T-helper 17 cell (primary cell): ENCODE results near the gene AKAP7. TPM values are rescaled to one million over a fixed set of nuclear protein-coding genes. Genes with fewer than 3 reads are reported as not detected.
"Not testable (repeated sequence)": the region's sequence is repeated elsewhere in the genome, so short reads cannot be mapped to it uniquely, and the experiment has no call there.

Experiments used
- ATAC-seq: fragments of 150-1000 bp; cut with Tn5 transposase; 2 replicates; pipeline ENCODE4 v1.10.0; 2021; ENCODE audit warnings: mild to moderate bottlenecking, moderate library complexity
- DNase-seq, 3 donors: peaks; one replicate each; pipeline versions ENCODE4 v3.0.0 to v3.0.0-alpha.2; 2020 to 2021
- H3K9me3 ChIP-seq: one replicate; pipeline ENCODE4 v1.7.0; 2013; ENCODE audit warnings: low read length, mild to moderate bottlenecking; ENCODE audit not compliant: control insufficient read depth, poor library complexity, severe bottlenecking
- H3K27ac Mint-ChIP-seq: one replicate; pipeline ENCODE4 v1.8.0; 2022; ENCODE audit warnings: mild to moderate bottlenecking, moderate library complexity, mixed read lengths
- H3K27me3 Mint-ChIP-seq: one replicate; pipeline ENCODE4 v1.8.0; 2022; ENCODE audit warnings: mixed read lengths
- H3K36me3 Mint-ChIP-seq: one replicate; pipeline ENCODE4 v1.8.0; 2022; ENCODE audit warnings: low read depth, mixed read lengths
- H3K4me1 Mint-ChIP-seq: one replicate; pipeline ENCODE4 v1.8.0; 2022; ENCODE audit warnings: mild to moderate bottlenecking, mixed read lengths
- H3K4me3 Mint-ChIP-seq: one replicate; pipeline ENCODE4 v1.8.0; 2022; ENCODE audit warnings: mild to moderate bottlenecking, moderate library complexity, mixed read lengths
- total RNA-seq, 4 donors: library from RNA in 2 of 4; stranded (reverse) in 2 of 4; gene quantifications; one replicate each; pipeline ENCODE4 v1.2.3 and lab custom pipeline; 2022 to 2026

AKAP7 gene
- 10 to 100 TPM in 1 of 2 donors, 1 to 10 TPM in 1; 3.9 to 11.6 TPM for total RNA-seq
- 5.4 to 12.0 reads per million in 2 donors for total RNA-seq (lab: John Stamatoyannopoulos, UW)

DNA sequence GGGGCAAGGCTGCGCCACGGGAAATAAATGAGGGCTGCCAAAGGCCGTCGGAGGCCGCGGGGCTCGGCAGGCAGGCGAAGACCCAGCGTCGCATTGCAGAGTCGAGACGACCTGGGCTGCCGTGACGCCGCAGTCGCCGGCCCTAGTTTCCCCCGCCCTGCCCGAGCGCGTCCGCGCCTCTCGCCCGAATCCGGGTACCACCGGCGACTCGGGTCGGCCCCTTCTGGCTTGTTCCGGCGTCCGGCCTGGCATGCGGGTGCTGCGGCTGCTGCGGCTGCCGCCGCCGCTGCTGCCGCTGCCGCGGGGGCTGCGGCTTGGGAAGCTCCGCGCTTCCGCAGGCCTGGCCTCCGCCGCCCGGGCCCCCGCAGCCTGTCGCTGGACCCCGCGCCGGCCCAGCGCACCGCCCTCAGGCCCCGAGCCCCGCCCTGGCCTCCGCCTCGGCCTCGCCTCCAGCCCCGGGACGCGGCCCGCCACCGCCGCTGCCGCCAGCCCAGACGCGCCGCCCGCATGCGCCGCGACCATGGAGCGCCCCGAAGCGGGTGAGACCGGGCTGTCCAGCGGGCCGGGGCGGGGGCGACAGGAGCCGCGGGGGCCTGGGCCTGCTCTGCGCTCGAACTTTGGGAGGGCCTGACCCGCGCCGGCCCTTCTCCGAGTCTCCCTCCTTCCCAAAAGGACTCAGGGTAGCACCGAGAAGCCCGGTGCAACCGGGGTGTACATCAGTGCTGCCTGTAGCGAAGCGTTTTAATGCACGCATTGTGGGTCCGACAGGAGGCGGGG lies at the start of gene AKAP7:
Gene AKAP7 (plus strand): TSS at position 224 of the 777 bp plus-strand sequence. CDS start 297 bp downstream, at position 521.
- H3K9me3 ChIP-seq, result no peaks in the 10 kb centered on the region
- H3K4me1 Mint-ChIP-seq, result peaks cover 11% of the 10 kb centered on the region
- peaks cover 3% of the 10 kb centered on the region for H3K36me3 Mint-ChIP-seq
- H3K4me3 Mint-ChIP-seq, result peak within 1 kb of the TSS; percentile 98
- peak; percentile 76 for ATAC-seq
- peak within 1 kb of the TSS; percentile 93 for H3K27ac Mint-ChIP-seq
- H3K27me3 Mint-ChIP-seq, result no peaks in the 10 kb centered on the region
- DNase-seq, result peak; percentile 17 to 25 (median 21)

DNA sequence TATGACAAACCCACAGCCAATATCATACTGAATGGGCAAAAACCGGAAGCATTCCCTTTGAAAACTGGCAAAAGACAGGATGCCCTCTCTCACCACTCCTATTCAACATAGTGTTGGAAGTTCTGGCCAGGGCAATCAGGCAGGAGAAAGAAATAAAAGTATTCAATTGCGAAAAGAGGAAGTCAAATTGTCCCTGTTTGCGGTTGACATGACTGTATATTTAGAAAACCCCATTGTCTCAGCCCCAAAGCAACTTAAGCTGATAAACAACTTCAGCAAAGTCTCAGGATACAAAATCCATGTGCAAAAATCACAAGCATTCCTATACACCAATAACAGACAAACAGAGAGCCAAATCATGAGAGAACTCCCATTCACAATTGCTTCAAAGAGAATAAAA lies 44.9 kb upstream of the AKAP7 start:
- H3K36me3 Mint-ChIP-seq, H3K4me1 Mint-ChIP-seq, ATAC-seq, H3K9me3 ChIP-seq, H3K27me3 Mint-ChIP-seq, DNase-seq, H3K27ac Mint-ChIP-seq, H3K4me3 Mint-ChIP-seq: not testable (repeated sequence)

DNA sequence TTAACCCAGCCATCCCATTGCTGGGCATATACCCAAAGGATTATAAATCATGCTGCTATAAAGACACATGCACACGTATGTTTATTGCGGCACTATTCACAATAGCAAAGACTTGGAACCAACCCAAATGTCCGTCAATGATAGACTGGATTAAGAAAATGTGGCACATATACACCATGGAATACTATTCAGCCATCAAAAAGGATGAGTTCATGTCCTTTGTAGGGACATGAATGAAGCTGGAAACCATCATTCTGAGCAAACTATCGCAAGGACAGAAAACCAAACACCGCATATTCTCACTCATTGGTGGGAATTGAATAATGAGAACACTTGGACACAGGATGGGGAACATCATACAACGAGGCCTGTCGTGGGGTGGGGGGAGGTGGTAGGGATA lies 43.3 kb upstream of the AKAP7 start:
- not testable (repeated sequence) for DNase-seq, H3K4me1 Mint-ChIP-seq, H3K9me3 ChIP-seq, H3K36me3 Mint-ChIP-seq, H3K27ac Mint-ChIP-seq, H3K4me3 Mint-ChIP-seq, ATAC-seq, H3K27me3 Mint-ChIP-seq

DNA sequence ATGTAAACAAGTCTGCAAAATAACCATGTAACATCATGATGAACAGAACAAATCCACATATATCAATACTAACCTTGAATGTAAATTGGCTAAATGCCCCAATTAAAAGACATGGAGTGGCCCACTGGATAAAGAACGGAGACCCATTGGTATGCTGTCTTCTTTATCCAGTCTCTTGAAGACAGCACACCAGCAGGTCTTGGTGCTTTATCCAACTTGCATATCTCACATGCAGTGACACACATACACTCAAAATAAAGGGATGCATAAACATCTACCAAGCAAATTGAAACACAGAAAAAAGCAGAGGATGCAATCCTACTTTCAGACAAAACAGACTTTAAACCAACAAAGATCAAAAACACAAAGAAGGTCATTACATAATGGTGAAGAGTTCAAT lies 41.9 kb upstream of the AKAP7 start:
- H3K36me3 Mint-ChIP-seq, result no peaks in the 10 kb centered on the region
- DNase-seq (no peak), ATAC-seq (no peak)
- H3K4me3 Mint-ChIP-seq, result no peak overlapping the region
- H3K27ac Mint-ChIP-seq, result no peak overlapping the region
- no peaks in the 10 kb centered on the region for H3K4me1 Mint-ChIP-seq
- no peaks in the 10 kb centered on the region for H3K9me3 ChIP-seq
- H3K27me3 Mint-ChIP-seq, result no peaks in the 10 kb centered on the region

DNA sequence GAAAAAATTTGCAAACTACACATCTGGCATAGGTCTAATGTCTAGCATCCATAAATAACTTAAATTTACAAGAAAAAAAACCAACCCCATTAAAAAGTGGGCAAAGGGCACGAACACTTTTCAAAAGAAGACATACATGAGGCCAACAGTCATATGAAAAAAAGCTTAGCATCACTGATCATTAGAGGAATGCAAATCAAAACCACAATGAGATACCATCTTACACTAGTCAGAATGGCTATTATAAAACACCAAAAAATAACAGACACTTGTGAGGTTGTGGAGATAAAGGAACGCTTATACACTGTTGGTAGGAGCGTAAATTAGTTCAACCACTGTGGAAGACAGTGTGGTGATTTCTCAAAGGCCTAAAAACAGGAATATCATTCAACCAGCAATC lies 38.5 kb upstream of the AKAP7 start:
- no peaks in the 10 kb centered on the region for H3K36me3 Mint-ChIP-seq
- no peak for DNase-seq
- H3K27me3 Mint-ChIP-seq, result no peaks in the 10 kb centered on the region
- ATAC-seq, result no peak
- H3K4me3 Mint-ChIP-seq, result no peak overlapping the region
- H3K4me1 Mint-ChIP-seq, result no peaks in the 10 kb centered on the region
- no peak overlapping the region for H3K27ac Mint-ChIP-seq
- no peaks in the 10 kb centered on the region for H3K9me3 ChIP-seq

DNA sequence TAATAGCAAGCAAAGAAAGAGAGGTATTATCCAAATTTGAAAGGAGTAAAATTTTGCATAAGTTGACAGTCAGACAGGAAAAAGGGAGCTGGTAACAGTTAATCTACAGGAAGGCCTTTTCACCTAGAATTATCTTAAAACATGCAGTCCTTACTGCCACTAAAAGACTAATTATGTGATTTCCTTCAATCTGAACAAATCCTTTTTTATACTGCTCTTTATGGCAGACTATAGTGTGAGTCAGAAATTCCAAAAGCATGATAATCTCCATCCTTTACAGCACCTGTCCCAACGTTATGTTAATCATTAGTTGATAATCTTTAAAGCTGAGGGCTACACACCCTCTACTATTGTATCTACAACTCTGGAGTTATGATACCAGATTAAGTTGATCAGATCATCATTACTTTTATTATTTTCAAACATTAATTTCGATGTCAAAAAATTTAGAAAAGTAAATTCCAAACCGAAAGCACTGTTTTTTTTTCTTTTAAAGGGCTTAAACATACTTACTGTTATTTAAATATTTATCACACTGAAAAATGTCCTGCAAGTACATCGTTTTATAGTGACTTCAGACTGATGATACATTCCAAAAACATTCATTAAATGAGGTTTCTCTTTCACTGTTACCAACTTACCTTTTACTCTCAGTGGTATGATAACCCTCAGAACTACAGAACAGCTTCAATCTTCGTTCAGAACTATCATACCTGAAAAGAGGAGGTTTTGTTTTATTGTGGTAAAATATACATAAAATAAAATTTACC lies 33.2 kb upstream of the AKAP7 start:
- no peak for DNase-seq
- H3K27ac Mint-ChIP-seq, result no peak overlapping the region
- no peak overlapping the region for H3K4me3 Mint-ChIP-seq
- H3K27me3 Mint-ChIP-seq, result peaks cover 4% of the 10 kb centered on the region
- H3K36me3 Mint-ChIP-seq, result no peaks in the 10 kb centered on the region
- ATAC-seq, result no peak
- H3K4me1 Mint-ChIP-seq, result no peaks in the 10 kb centered on the region
- H3K9me3 ChIP-seq, result no peaks in the 10 kb centered on the region

DNA sequence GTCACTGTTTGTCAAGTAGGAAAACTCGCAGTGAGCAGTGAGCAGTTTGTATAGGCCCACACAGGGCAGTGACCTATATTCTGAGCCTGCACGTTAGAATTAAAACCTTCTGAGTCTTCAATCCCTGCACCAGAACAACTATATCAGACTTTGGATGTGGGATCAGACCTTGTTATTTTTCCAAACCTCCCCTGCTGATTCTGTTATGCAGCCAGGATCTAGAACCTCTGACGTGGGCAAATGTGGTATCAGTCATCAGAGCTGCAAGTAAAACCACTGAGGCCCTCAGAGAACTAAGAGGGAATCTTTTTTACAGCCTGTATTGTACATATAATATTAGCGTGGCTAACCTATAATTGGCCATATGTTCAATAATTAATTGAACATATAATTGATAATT lies 32.0 kb upstream of the AKAP7 start:
- no peak for ATAC-seq
- H3K27ac Mint-ChIP-seq, result no peak overlapping the region
- H3K4me3 Mint-ChIP-seq, result no peak overlapping the region
- H3K4me1 Mint-ChIP-seq, result no peaks in the 10 kb centered on the region
- no peak for DNase-seq
- peaks cover 10% of the 10 kb centered on the region for H3K27me3 Mint-ChIP-seq
- H3K36me3 Mint-ChIP-seq, result no peaks in the 10 kb centered on the region
- H3K9me3 ChIP-seq, result no peaks in the 10 kb centered on the region

DNA sequence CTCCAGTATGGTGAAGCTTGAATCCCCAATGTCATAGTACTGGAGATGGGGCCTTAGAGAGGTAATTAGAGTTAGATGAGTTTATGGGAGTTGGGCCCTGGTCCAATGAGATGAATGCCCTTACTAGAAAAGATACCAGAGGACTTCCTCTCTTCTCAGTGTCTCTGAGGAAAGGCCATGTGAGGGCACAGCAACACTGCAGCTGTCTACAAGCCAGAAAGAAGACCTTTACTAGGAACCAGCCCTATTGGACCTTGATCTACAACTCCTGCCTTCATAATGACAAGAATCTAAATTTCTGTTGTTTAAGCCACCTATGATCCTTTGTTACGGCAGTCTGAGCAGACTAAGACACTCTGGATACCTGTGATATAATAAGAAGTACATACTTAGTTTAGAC lies 31.4 kb upstream of the AKAP7 start:
- ATAC-seq (no peak), DNase-seq (no peak)
- no peaks in the 10 kb centered on the region for H3K4me1 Mint-ChIP-seq
- no peaks in the 10 kb centered on the region for H3K36me3 Mint-ChIP-seq
- no peak overlapping the region for H3K4me3 Mint-ChIP-seq
- H3K27me3 Mint-ChIP-seq, result peaks cover 14% of the 10 kb centered on the region
- no peak overlapping the region for H3K27ac Mint-ChIP-seq
- H3K9me3 ChIP-seq, result no peaks in the 10 kb centered on the region

DNA sequence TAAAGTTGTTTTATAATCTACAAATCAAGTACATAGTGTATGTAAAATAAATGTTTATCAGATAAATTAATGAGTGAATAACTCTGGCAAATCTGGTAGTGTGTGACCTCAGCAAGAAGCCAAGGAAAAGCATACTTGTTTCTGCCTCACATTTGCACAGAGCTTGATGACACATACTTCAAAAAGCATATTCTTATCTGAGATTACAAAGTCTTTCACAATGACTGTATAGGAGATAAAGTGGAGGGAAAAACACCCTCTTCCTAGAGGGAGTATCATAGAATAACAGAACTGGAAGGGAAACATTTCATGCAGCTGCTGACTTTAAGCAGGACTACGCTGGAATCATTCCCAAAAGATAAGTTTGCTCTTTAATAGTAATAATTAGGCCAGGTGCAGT lies 28.1 kb upstream of the AKAP7 start:
- ATAC-seq (no peak), DNase-seq (no peak)
- H3K27ac Mint-ChIP-seq, result no peak overlapping the region
- no peaks in the 10 kb centered on the region for H3K4me1 Mint-ChIP-seq
- H3K36me3 Mint-ChIP-seq, result no peaks in the 10 kb centered on the region
- no peaks in the 10 kb centered on the region for H3K9me3 ChIP-seq
- no peak overlapping the region for H3K4me3 Mint-ChIP-seq
- H3K27me3 Mint-ChIP-seq, result peaks cover 19% of the 10 kb centered on the region

DNA sequence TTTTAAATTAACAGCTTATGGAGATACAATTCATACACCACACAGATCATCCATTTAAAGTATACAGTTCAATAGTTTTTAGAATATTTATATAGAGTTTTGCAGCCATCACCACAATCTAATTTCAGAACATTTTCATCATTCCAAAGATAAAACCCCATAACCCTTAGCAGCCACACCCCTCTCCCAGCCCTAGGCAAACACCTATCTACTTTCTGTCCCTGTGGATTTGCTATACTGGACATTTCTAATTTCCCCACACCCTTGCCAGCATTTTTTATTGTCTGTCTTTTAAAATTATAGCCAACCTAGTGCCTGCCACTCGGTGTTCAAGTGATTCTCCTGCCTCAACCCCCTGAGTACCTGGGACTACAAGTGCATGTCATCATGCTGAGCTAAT lies 23.0 kb upstream of the AKAP7 start:
- ATAC-seq (no peak), DNase-seq (no peak)
- H3K27me3 Mint-ChIP-seq, result peaks cover 15% of the 10 kb centered on the region
- no peak overlapping the region for H3K4me3 Mint-ChIP-seq
- no peaks in the 10 kb centered on the region for H3K4me1 Mint-ChIP-seq
- H3K9me3 ChIP-seq, result no peaks in the 10 kb centered on the region
- no peak overlapping the region for H3K27ac Mint-ChIP-seq
- H3K36me3 Mint-ChIP-seq, result no peaks in the 10 kb centered on the region

DNA sequence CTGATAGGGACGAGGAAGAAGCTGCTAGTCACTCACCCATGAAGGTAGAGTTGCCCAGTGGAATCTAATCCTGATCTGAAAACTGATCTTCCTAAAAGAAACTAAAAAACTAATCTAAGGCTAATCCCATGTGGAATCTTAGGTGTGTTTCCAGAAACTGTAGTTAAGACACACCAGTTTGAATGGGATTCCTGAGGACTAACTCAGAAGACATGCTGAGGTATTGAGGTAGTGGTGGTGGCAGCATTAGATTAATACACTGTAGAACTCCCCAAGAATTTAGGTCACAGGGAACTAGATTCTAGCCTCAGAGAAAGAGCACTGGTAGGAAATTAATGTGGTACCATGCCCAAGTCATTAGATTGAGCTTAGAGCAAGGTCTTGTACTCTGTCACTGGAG lies 19.6 kb upstream of the AKAP7 start:
- no peaks in the 10 kb centered on the region for H3K36me3 Mint-ChIP-seq
- H3K27me3 Mint-ChIP-seq, result peaks cover 5% of the 10 kb centered on the region
- H3K4me3 Mint-ChIP-seq, result no peak overlapping the region
- no peaks in the 10 kb centered on the region for H3K9me3 ChIP-seq
- DNase-seq (no peak), ATAC-seq (no peak)
- H3K4me1 Mint-ChIP-seq, result no peaks in the 10 kb centered on the region
- no peak overlapping the region for H3K27ac Mint-ChIP-seq

DNA sequence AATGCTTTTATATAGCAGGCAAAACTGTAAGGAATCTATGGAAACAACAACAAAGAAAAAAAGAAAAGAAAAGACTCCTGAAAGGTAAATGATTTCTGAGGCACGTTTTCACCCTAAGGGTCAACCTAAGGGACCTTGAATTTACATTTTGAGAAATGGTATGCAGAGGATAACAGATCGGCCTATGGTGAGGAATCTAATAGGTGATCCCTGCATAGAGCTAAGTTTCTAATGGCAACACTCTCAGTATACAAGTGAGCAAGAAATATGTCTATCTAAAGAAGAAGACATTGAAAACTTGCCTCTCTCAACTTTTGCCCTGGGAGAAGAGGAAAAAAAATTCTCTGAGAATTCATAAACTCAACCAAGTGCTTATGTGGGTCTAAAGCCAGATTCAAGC lies 18.9 kb upstream of the AKAP7 start:
- DNase-seq (no peak), ATAC-seq (no peak)
- H3K27me3 Mint-ChIP-seq, result peaks cover 1% of the 10 kb centered on the region
- H3K4me1 Mint-ChIP-seq, result no peaks in the 10 kb centered on the region
- no peaks in the 10 kb centered on the region for H3K9me3 ChIP-seq
- H3K4me3 Mint-ChIP-seq, result no peak overlapping the region
- no peak overlapping the region for H3K27ac Mint-ChIP-seq
- H3K36me3 Mint-ChIP-seq, result no peaks in the 10 kb centered on the region

DNA sequence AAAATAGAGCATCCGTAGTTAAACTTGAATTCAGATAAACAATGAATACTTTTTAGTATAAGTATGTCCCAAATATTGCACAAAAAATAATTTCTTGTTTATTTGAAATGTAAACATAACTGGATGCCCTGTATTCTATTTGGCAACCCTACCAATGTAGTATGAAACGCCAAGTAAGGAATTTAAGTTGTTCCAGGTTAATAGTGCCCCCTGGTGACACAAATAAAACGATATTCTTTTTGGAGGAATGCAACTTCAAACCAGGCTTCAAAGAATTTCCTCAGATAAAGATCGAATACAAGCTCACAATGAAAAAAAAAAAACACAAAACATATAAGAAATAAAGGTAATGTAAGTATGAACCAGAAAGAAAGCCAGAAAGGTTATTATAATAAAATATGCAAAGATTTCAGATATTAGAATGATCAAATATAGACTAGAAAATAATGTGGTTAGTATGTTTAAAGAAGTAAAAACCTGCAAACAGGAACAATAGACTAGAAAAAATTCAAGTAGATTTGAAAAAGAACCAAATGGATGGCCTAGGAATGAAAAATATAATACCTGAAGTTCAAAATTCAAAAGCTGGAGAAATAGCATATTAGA lies 18.4 kb upstream of the AKAP7 start:
- Mint-ChIP-seq H3K36me3 (no peaks in the 10 kb centered on the region), H3K27ac (no peak overlapping the region), H3K27me3 (no peaks in the 10 kb centered on the region), H3K4me1 (no peaks in the 10 kb centered on the region), H3K4me3 (no peak overlapping the region)
- DNase-seq (no peak), ATAC-seq (no peak)
- H3K9me3 ChIP-seq, result no peaks in the 10 kb centered on the region
